Panc1 (cell line): ENCODE results near the gene XCR1. TPM values are rescaled to one million over a fixed set of nuclear protein-coding genes. Genes with fewer than 3 reads are reported as not detected.

Experiments used
- ATAC-seq: fragments of 200-7000 bp; cut with Tn5 transposase; 2 replicates; pipeline ENCODE4 v1.9.1; 2020; ENCODE audit warnings: mild to moderate bottlenecking, moderate library complexity
- BruUV-seq: library from RNA; stranded (reverse); fragments of 400-500 nt; replicated peaks from 2 replicates; lab custom pipeline; 2021; lab: Mats Ljungman, UMichigan
- CTCF ChIA-PET: fragments of 300-600 bp; sonication (Branson Sonifier 250); formaldehyde crosslinking; loops from one replicate; lab custom pipeline; 2022; ENCODE audit warnings: antibody characterized with exemption; lab: Charles Lee
- POLR2A ChIA-PET: fragments of 300-600 bp; sonication (Branson Sonifier 250); formaldehyde crosslinking; loops from one replicate; lab custom pipeline; 2022; ENCODE audit warnings: antibody characterized with exemption; lab: Charles Lee
- DNase-seq: peaks from one replicate; pipeline ENCODE4 v3.0.0-alpha.2; 2010; ENCODE audit warnings: low read depth, low spot score
- H3K27ac ChIP-seq: 2 replicates; pipeline ENCODE4 v1.5.1; 2011; ENCODE audit warnings: mild to moderate bottlenecking, low read length, inconsistent platforms
- H3K27me3 ChIP-seq: fragments of 200-500 bp; sonication (Bioruptor generic); 2 replicates; pipeline ENCODE4 v1.6.0; 2014; ENCODE audit warnings: low read length, inconsistent platforms; ENCODE audit not compliant: control insufficient read depth, insufficient read depth
- H3K36me3 ChIP-seq: fragments of 200-500 bp; sonication (Bioruptor generic); 2 replicates; pipeline ENCODE4 v1.5.1; 2014; ENCODE audit warnings: inconsistent platforms, mild to moderate bottlenecking, low read length, moderate library complexity; ENCODE audit not compliant: control insufficient read depth, insufficient read depth
- H3K4me1 ChIP-seq: 2 replicates; pipeline ENCODE4 v1.5.1; 2011; ENCODE audit warnings: inconsistent platforms, mild to moderate bottlenecking, low read length, moderate library complexity; ENCODE audit not compliant: control insufficient read depth, insufficient read depth
- H3K4me3 ChIP-seq, 2 experiments: 2 replicates each; pipeline ENCODE4 v1.5.1; 2011 to 2012; ENCODE audit warnings: low read depth in 2 of 2, low read length in 2 of 2, mild to moderate bottlenecking in 2 of 2, inconsistent platforms in 1 of 2, moderate library complexity in 1 of 2
- H3K9me3 ChIP-seq: fragments of 200-500 bp; sonication (Bioruptor generic); 2 replicates; pipeline ENCODE4 v1.5.1; 2014; ENCODE audit warnings: low read depth, mild to moderate bottlenecking, inconsistent platforms, low read length, moderate library complexity; ENCODE audit not compliant: control insufficient read depth, insufficient read depth
- POLR2AphosphoS5 ChIP-seq: IDR thresholded peaks from 2 replicates; pipeline ENCODE4 v1.6.1; 2012; ENCODE audit warnings: mild to moderate bottlenecking, low read depth, low read length, moderate library complexity
- SIN3A ChIP-seq: IDR thresholded peaks from 2 replicates; pipeline ENCODE4 v1.6.1; 2012; ENCODE audit warnings: low read depth, mild to moderate bottlenecking, low read length, moderate library complexity, borderline replicate concordance; ENCODE audit not compliant: insufficient read depth
- TCF7L2 ChIP-seq: IDR thresholded peaks from 2 replicates; pipeline ENCODE4 v1.6.1; 2011; ENCODE audit warnings: mild to moderate bottlenecking, low read depth, low read length, inconsistent platforms
- in situ Hi-C: cut with HindIII; loops from 2 replicates; pipeline ENCODE4 v1.10.0; 2016; ENCODE audit warnings: low sequenced_read_pairs, low pct_unique_long_range_greater_than_20kb
- intact Hi-C: fragments of 100-400 bp; cut with micrococcal nuclease; formaldehyde crosslinking; loops from one replicate; pipeline ENCODE4 v1.10.0; 2022; ENCODE audit not compliant: unreplicated experiment
- total RNA-seq: library from RNA; stranded (reverse); gene quantifications from one replicate; pipeline ENCODE4 v1.2.1, GENCODE V29; 2021; ENCODE audit not compliant: unreplicated experiment
- TF ChIP-seq, protein P1 (sequence below), 2 experiments: IDR thresholded peaks; 2 replicates each; pipeline ENCODE4 v1.6.1; 2011 to 2012; ENCODE audit warnings: low read depth in 2 of 2, control low read depth in 1 of 2, low read length in 1 of 2, mild to moderate bottlenecking in 1 of 2, moderate library complexity in 1 of 2; ENCODE audit not compliant: insufficient read depth in 1 of 2
- TF ChIP-seq, protein P2 (sequence below): fragments of 450-650 bp; IDR thresholded peaks from 2 replicates; pipeline ENCODE4 v1.5.1; 2017; ENCODE audit warnings: mild to moderate bottlenecking

XCR1 gene
- total RNA-seq, 1 experiment from 2014 or later = not detected

DNA sequence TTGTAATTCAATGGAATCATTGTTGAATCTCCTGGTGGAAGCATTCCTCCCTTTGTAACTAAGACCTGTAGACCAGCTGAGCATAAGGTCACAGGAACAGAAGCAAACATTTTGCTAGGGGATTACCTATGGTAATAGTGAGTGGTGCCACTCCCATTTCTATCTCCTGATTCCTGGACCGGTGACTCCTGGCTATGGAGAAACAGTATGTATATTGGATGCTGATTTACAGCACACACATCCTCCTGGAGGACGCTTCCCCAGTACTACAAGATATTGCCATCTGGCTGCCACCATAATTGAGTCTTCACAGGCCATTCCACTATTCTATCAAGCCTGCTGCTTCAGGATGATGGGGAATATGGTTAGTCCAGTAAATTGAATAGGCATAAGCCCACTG is 33.3 kb upstream of the XCR1 start:
- TF ChIP-seq SIN3A = no peak
- TF ChIP-seq TCF7L2 = no peak
- TF ChIP-seq POLR2AphosphoS5 = no peak
- TF ChIP-seq, protein P1, sequence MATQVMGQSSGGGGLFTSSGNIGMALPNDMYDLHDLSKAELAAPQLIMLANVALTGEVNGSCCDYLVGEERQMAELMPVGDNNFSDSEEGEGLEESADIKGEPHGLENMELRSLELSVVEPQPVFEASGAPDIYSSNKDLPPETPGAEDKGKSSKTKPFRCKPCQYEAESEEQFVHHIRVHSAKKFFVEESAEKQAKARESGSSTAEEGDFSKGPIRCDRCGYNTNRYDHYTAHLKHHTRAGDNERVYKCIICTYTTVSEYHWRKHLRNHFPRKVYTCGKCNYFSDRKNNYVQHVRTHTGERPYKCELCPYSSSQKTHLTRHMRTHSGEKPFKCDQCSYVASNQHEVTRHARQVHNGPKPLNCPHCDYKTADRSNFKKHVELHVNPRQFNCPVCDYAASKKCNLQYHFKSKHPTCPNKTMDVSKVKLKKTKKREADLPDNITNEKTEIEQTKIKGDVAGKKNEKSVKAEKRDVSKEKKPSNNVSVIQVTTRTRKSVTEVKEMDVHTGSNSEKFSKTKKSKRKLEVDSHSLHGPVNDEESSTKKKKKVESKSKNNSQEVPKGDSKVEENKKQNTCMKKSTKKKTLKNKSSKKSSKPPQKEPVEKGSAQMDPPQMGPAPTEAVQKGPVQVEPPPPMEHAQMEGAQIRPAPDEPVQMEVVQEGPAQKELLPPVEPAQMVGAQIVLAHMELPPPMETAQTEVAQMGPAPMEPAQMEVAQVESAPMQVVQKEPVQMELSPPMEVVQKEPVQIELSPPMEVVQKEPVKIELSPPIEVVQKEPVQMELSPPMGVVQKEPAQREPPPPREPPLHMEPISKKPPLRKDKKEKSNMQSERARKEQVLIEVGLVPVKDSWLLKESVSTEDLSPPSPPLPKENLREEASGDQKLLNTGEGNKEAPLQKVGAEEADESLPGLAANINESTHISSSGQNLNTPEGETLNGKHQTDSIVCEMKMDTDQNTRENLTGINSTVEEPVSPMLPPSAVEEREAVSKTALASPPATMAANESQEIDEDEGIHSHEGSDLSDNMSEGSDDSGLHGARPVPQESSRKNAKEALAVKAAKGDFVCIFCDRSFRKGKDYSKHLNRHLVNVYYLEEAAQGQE (IDR thresholded peaks at IDR 0.05; ENCODE audit: insufficient read depth in 1 of 2, low read depth in 2 of 2, low read length in 1 of 2) = no peak
- TF ChIP-seq, protein P2, sequence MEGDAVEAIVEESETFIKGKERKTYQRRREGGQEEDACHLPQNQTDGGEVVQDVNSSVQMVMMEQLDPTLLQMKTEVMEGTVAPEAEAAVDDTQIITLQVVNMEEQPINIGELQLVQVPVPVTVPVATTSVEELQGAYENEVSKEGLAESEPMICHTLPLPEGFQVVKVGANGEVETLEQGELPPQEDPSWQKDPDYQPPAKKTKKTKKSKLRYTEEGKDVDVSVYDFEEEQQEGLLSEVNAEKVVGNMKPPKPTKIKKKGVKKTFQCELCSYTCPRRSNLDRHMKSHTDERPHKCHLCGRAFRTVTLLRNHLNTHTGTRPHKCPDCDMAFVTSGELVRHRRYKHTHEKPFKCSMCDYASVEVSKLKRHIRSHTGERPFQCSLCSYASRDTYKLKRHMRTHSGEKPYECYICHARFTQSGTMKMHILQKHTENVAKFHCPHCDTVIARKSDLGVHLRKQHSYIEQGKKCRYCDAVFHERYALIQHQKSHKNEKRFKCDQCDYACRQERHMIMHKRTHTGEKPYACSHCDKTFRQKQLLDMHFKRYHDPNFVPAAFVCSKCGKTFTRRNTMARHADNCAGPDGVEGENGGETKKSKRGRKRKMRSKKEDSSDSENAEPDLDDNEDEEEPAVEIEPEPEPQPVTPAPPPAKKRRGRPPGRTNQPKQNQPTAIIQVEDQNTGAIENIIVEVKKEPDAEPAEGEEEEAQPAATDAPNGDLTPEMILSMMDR = no peak
- no peaks in the 10 kb centered on the region for H3K4me1 ChIP-seq
- DNase-seq (no peak), ATAC-seq (no peak)
- intact Hi-C loops (no loop called here), in situ Hi-C loops (no loop called here)
- H3K27ac ChIP-seq = no peak overlapping the region
- BruUV-seq = no TSS peak
- no peaks in the 10 kb centered on the region for H3K9me3 ChIP-seq
- no peaks in the 10 kb centered on the region for H3K36me3 ChIP-seq
- ChIA-PET POLR2A (no interaction called here), CTCF (no interaction called here)
- no peak overlapping the region for H3K4me3 ChIP-seq
- peaks cover 6% of the 10 kb centered on the region for H3K27me3 ChIP-seq

DNA sequence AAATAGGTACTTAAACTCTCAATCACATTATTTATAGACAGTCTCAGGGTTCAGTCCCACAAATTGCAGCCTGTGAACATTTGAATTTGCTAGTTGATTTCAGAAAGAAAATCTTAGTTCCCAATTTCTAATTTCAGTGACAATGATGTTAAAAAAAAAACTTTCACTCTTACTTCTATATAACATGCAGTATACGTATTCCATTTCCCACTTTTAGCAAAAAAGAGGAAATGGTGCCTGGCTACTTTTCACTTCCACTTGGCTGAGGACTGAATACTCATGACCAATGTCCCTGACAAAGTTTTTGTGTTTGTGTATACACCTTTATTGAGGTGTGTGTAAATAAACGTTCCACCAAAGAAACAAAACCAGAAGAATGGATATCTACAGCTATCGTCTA is 32.1 kb upstream of the XCR1 start:
- DNase-seq (no peak), ATAC-seq (no peak)
- ChIA-PET POLR2A (no interaction called here), CTCF (no interaction called here)
- no peak overlapping the region for H3K4me3 ChIP-seq
- no peaks in the 10 kb centered on the region for H3K36me3 ChIP-seq
- H3K27ac ChIP-seq = no peak overlapping the region
- BruUV-seq = no TSS peak
- H3K9me3 ChIP-seq = no peaks in the 10 kb centered on the region
- peaks cover 6% of the 10 kb centered on the region; the same call in 1 of the 2 replicates for H3K27me3 ChIP-seq
- in situ Hi-C loops (no loop called here), intact Hi-C loops (no loop called here)
- no peaks in the 10 kb centered on the region for H3K4me1 ChIP-seq
- TF ChIP-seq, protein P1 (IDR thresholded peaks at IDR 0.05; ENCODE audit: insufficient read depth in 1 of 2, low read depth in 2 of 2, low read length in 1 of 2) = no peak
- no peak for TF ChIP-seq SIN3A
- TF ChIP-seq POLR2AphosphoS5 = no peak
- TF ChIP-seq, protein P2 = no peak
- TF ChIP-seq TCF7L2 = no peak
